Astrocyte (in vitro differentiated cells and primary cell): ENCODE data around the gene AMBP.

Source experiments
- CTCF ChIP-seq: IDR thresholded peaks from 2 replicates; pipeline ENCODE4 v1.5.1; 2011; ENCODE audit warnings: low read depth, mild to moderate bottlenecking, inconsistent platforms, low read length, moderate library complexity; ENCODE audit not compliant: insufficient read depth
- EZH2 ChIP-seq: IDR thresholded peaks from 2 replicates; pipeline ENCODE4 v1.6.1; 2012; ENCODE audit warnings: mild to moderate bottlenecking, low read length, inconsistent platforms; ENCODE audit not compliant: insufficient read depth

- TF ChIP-seq CTCF (no peak), EZH2 (no peak)
These were observed 2.5 kb downstream of the AMBP start for GRCh38 chr9:114075602-114076001.
